HG03025 (cell line): ENCODE results near the gene FYB1.
"Not testable (repeated sequence)": the region's sequence is repeated elsewhere in the genome, so short reads cannot be mapped to it uniquely, and the experiment has no call there.

Experiments
- ATAC-seq: cut with Tn5 transposase; IDR thresholded peaks from one replicate; pipeline ENCODE4 v1.9.1; 2021; ENCODE audit warnings: mild to moderate bottlenecking, moderate library complexity; ENCODE audit not compliant: unreplicated experiment, low FRiP score

Gene FYB1

DNA sequence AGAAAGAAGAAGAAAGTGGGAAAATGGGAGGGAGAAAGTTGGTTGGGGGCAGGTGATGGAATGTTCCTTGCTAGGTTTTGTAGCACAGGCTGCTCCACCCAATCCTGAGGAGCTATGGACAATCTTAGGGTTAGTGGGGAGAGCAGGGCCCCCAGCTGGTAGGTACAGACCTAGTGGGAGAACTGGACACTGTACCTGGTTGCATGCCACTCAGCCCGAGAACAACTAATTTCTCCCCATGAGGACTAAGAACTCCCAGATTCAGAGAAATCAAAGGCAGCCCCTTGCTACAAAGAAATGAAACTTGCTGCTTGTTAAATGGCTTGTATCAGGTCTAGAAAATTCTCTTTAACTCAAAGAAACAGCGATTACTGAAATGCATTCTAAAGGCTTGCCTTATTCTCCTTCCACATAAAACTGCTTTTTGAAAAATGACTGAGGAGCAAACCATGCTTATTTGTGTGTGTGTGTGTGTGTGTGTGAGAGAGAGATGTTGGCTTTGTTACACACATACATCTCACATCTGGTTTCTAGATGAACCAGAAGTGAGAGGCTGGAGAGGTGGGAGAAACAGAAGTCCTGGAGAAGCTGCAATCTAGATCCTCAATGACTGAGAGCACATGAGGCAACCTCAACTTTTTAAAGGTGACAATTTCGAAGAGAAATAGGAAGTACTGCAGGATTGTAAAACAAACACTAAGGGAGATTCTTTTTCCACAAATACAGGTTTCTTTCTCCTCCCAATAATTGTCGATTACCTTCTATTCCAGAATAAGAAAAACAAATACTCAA is 28.9 kb downstream of the FYB1 start:
- no peak for ATAC-seq

DNA sequence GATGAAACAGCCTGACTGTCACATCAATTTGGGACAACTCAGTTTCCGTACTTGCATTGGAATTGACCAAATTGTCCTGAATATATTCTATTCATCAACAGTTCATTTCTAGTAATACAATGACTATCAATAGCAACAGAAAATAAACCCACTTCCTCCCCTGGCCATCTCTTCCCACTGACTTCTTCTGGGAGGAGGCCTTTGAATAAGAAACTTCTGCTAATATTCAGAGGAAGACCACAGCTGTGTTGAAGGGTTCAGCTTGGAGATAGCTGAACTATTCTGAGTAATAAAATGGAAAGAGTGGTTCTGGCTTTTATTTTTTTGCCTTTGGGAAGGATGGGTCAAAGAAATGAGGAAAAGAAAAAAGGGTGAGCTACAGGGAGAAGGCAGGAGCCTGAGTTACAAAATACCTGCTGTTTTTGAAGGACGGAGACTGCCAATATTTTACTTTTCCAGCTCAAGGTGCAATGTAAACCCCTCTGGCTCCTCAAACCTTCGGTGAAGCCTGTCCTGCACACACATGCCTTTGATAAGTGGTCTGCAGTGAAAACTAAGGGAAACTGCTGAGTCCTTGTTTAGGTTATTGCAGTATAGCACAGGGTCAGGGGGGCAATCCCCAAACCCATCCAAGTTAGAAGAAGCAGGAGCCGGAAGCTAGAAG is 29.9 kb downstream of the FYB1 start:
- no peak for ATAC-seq

DNA sequence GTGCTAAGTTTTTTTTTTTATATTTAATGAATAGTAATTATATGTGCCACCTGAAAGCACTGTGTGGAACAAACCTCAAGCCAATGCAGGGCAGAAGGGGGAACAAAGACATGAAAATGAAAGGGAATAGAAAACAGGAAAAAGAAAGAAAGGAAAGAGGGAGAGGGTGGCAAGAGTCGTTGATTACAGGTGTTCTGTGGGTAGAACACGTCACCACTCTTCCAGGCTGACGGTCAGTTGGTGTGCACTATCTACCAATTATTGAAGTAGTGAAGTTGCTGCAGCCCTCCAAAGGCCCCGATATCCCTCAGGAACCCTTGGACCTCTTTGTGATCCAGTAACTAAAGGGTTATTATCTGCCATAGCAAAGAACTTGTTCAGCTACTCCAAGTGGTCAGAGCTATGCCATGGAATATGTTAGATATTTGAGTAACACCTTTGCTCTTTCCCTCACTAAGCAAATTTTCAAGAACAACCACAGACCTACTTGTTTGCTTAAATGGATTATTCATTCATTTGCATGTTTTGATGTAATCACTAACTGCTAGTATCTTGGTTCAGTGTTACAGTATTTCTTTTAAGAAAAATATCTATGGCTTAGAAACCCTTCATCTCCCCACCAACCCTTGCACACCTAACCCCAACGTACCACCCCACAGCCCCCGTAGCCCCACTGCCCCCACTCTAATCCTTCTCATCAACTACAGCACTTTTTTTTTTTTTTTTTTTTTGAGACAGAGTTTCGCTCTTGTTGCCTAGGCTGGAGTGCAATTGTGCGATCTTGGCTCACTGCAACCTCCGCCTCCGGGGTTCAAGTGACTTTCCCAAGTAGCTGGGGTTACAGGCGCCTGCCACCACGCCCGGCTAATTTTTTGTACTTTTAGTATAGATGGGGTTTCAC is 31.3 kb downstream of the FYB1 start:
- no peak for ATAC-seq

DNA sequence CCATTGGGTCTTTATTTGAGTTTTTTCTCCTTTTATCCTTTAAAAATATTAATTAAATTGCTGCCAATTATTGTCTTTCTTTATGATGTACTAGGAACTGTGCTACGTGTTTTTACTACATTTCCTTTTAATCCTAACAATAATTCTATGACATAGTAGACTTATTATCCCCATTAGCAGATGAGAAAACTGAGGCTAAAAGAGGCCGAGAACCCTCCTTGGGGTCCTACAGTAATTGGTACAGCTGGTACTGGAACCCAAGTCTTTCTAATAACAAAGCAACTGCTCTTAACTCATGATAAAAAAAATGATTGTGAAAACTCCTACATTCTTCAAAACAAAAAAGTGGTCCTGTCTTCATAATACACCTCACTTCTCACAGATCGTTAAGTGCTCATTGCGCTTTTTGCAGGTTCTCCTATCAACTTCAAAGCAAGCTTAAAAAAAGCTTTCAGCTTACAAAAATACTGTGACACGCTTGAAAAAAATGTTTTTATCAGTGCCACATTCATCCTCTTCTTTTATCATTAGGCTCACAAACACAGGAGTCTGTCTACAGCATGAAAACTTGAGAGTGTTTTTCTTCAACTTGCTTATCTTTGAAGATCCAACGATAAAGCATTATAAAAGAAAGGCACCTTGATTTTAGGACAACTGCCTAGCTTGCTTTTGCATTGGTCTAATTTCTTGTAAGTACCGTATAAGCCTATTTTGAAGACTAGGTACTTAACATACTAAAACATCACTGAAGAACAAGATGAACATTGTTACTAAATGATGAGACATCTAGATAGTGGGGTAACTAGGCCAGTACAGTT is 32.4 kb downstream of the FYB1 start:
- ATAC-seq, result no peak

DNA sequence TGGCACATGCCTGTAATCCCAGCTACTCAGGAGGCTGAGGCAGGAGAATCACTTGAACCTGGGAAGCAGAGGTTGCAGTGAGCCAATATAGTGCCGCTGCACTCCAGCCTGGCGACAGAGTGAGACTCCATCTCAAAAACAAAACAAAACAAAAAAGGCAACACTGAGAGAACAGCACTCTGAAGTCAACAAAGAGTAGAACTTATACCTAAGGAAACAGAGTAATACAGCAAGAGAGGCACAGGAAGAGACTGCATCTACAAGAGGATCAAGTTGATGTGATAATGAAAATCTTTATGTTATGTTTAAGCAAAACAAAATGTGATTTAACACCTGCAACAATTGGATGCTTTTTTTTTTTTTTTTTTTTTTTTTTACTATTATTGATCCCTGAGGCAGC is 33.1 kb downstream of the FYB1 start:
- ATAC-seq, result no peak

DNA sequence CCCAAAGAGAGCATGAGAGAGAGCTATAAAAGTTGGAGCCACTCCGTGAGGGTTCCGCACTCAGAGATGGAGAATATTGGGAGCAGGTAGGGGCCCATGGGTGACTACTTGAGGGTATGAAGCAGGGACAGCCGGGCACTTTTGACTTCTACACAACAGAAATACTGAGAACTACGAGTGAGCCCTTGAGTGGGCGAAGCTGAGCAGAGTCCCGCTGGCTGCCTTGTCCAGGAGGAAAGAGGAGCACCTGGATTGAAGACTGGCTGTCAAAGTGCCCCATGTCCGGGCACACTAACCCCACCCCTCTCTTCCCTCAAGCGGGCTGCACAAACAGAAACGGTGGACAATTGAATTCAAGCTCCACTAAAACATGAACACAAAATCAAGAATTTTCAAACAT is 33.6 kb downstream of the FYB1 start:
- no peak for ATAC-seq

DNA sequence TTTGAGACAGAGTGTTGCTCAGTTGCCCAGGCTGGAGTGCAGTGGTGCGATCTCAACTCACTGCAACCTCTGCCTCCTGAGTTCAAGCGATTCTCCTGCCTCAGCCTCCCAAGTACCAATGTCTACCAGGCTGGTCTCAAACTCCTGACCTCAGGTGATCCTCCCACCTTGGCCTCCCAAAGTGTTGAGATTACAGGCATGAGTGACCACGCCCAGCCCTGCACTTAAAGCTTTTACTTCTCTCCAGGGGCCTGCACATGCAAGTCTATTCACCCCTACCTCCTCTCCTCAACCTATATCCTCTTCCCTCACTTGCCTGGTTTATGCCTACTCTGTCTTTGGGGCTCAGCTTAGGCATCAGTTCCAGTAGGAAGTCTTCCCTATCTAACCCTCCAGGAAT is 39.8 kb downstream of the FYB1 start:
- ATAC-seq, result not testable (repeated sequence)

DNA sequence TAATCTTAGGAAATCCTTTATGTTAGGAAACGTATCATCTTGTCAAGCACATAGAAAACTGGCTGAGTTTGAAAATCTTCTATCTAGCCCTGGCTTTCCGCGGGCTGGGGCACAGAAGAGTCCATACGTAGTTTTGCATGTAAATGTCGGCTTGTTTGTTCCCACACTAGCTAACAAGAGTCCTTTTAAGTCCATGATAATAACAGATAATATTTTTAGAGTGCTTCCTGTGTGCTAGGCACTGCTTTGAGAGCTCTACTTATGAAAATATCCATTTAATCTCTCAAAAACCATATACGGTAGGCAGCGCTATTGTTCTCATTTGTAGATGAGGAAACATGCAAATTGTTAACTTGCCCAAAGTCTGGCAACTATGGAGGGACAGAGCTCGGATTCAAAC is 40.5 kb downstream of the FYB1 start:
- no peak for ATAC-seq

DNA sequence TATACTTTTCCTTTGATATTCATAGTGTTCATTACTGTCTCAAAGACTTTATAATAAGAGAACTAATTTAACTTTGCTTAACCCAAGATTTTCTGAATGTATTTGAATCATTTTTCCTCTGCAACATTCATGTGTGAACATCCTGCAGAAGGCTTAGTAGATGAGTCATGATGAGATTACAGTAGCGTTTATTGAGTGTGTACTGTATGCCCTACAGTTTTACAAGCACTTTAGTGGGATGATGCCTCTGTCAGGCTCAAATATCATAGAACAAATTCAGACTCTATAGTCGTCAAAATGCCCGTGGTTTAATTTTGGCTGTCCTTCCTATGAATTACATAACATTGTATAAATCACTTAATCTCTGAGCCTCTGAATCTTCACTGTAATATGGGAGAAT is 41.2 kb downstream of the FYB1 start:
- ATAC-seq, result no peak

DNA sequence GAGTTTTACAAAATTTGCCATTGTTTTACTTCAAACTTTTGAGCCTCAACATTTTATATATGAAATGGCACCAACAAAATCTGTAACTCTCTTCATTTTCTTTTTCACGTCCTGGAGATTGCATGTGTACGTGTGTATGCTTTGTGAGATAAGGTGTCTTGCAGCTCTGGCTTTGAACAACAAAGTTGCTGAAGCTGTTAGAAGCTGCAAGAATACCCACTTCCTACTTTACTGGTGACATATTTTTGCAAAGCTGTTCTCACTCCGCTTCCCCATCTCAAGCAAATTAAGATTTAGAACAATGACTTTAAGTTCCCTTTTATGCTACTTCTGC is 41.8 kb downstream of the FYB1 start:
- peak; percentile 87 for ATAC-seq

DNA sequence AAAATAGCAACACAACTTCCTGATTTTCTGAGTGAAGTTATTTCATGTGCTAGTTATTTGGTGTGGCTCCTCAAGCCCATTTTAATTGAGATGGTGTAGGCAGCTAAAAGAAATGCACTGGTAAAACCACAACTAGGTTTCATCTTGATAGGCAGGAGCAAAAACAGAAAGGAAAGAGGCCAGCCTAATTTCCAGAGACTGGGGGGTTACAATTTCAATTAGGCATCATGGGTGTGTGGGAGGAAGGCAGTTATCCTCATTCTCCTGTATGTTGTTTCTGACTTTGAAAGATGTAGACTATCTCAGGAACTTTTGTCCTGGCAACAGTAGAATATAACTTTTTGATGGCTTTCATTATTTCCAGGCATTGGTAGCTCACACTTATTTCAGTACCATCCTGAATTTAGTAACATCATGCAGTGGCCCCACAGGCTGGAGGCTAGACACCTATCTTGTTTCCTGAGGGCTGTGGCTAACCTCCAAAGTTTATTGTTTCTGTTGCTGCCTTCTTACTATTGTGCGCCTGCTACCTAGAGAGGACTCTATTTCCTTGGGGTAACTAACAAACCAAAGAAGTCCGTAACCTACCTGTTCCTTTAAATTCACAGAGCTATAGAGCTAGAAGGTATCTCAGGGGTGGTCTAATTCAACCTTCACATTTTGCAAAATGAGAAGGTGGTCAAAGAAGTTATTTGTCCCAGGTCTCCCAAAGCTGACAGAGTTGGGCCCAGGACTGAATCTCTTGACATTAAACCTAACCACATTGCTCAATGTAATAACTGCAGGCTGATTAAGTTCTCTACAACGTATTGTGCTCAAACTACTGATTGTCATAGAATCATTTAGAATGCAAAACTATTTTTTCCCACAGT is 42.4 kb downstream of the FYB1 start:
- ATAC-seq, result no peak

DNA sequence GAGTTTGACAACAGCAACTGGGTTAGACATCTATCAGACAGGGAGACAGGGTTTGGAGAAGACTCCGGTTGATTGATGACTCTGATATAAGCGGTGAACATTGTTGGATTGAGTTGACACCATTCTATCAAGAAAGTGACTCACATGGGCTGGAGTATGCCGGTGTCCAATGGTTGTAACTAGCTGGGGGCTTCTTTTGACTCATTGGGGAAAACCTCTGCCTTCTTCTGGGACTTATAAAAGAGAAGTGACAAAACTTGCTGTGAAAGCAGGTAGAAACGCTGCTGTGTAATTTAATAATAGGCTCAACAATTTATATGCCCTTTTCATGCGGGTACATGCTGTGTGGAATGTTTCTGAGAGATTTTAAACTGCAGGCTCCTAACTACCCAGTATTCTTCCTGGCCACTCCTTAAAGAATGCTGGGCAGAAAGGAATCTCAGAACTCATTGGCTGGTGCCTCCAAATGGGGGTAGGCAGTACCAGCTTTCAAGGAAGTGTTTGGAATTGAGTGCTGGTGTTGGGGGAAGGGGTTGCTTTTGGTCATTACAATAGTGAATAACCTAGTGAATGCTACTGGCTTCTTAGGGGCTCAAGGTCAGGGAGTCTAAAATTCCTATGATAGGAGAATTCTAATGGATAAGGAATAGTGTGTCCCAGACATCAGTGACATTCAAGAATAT is 43.9 kb downstream of the FYB1 start:
- no peak for ATAC-seq

DNA sequence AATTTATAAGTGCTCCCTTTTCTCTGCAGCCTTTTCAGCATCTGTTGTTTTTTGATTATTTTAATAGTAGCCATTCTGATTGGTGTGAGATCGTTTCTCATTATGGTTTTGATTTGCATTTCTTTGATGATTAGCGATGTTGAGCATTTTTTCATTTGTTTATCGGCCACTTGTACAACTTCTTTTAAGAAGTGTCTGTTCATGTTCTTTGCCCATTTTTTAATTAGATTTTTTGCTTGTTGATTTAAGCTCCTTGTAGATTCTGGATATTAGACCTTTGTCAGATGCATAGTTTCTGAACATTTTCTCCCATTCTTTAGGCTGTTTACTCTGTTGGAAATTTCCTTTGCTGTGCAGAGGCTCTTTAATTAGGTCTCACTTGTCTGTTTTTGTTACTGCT is 46.3 kb downstream of the FYB1 start:
- ATAC-seq, result no peak

DNA sequence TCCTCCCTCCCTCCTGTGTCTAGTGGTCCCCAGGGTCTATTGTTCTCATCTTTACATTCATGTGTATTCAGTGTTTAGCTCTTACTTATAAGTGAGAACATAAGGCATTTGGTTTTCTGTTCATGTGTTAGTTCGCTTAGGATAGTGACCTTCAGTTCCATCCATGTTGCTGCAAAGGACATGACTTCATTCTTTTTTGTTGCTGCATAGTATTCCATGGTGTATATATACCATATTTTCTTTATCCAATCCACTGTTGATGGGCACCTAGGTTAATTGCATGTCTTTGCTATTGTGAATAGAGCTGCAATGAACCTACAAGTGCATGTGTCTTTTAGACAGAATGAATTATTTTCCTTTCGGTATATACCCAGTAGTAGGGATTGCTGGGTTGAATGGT is 46.8 kb downstream of the FYB1 start:
- ATAC-seq, result no peak

DNA sequence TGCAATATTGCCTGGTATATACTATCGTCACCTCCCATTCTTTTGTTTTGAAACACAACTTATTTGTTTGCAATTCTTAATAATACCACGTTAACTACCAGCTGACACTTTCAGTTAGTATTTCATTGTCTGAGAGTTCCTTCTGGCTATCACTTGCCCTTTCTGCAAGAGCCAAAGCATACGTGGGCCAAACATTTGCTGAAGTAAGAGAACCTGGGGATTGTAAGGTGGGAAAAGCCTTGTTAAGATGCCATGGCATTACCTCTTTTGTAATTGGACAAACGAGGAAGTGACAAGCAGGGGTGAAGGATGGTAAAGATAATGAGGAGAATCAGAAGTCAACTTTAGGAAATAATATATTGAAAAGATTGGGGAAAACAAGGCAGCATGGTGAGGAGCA is 47.7 kb downstream of the FYB1 start:
- no peak for ATAC-seq

DNA sequence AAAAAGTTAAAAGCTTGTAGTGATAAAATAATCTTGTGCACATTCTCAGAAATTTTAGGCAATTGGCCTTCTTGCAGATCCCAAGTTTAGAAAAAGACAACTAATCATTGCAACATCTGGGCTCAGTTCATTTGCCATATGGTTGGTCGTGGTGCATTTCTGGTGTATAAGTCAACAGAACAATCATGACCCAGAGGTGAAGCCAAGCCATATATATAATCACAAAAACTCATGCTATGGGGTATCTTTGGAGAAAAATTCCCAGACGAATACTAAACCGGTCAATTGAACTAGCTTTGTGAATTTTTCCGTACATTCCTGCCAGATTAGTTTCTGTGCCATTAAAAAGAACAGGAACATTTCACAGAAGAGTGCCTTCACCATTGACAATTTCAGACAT is 50.3 kb downstream of the FYB1 start:
- ATAC-seq, result no peak

DNA sequence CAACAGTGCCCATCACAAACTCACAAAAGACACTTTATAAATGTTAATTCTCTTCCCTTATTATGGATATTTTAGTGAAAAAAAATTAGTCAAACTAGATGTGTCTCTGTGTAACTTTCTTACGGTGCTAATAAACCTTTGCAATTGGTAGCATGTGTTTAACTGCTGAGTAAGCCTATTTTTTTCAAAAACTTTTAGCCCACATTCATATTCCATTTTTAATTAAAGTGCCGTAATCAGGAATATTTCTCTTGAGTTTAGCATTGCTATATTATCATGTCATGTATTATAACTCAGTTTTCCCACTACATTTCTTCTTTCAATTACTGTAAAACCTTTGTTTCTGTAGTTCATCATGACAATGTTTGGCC is 51.4 kb downstream of the FYB1 start:
- ATAC-seq, result no peak

DNA sequence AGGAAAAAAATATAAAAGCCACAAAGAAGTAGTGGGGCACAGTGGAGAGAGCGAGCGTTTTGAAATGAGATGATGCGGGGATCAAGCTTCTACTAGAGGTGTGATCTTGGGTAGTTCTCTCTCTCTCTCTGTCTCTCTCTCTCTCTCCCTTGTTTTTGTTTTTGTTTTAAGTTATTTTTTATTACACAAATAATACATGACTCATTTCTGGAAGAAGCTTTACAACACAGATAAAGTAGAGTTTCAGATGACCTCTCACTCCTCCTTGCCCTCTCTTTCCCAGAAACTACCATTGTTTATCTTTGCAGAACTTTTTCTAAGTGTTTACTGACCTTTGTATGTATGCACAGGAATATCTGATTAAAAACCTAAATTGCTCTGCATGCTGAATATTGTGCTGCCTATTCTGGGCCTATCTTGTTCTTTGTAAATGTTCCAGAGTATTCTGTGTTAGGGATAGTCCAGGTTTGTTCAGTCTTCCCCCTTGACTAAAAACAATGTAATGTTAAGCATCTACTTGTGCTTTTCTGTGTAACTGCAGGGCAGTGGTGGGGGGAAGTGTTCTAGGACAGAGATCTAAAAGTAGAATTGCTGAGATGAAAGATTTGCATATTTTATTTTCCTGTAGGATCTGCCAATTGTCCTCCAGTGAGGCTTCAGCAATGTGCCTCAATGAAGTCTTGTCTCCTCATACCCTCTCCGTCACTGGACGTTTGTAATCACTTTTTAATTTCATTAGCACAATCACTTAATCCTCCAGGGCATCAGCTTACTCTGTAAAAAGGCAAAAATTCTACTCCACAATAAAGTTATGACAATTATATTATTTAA is 52.0 kb downstream of the FYB1 start:
- ATAC-seq, result no peak
